Measurements from ENCODE around the gene CTU1. TPM values are rescaled to one million over a fixed set of nuclear protein-coding genes. Genes with fewer than 3 reads are reported as not detected.
A peak's percentile ranks its signal among the peaks of the same experiment; 100 is the strongest.

The CTU1 gene
- total and polyA plus RNA-seq, 9 donors: 2.7 to 4.8 (median 3.4) TPM

- Histone ChIP-seq H3K36me3 (ENCODE audit: control insufficient read depth, insufficient read depth, low read length) (no peaks in the 10 kb centered on the region), H3K4me1 (ENCODE audit: control insufficient read depth, insufficient read depth, low read length) (peaks cover 16% of the 10 kb centered on the region), H3K27ac (ENCODE audit: low read length) (no peak overlapping the region), H3K9me3 (replicated peaks; ENCODE audit: control insufficient read depth, low read depth, low read length) (no peaks in the 10 kb centered on the region), H3K27me3 (ENCODE audit: control insufficient read depth, insufficient read depth, low read length) (peaks cover 9% of the 10 kb centered on the region), H3K4me3 (ENCODE audit: low read length) (no peak overlapping the region)
- 40% methylated on average over 6 of the region's 6 CpGs for WGBS (ENCODE audit: insufficient coverage)
- DNase-seq: no peak
These were observed 3.4 kb upstream of the CTU1 start for GRCh38 chr19:51111606-51112005.

GRCh38 chr19:51110666-51110971 lies 2.4 kb upstream of the CTU1 start:
- H3K4me3 ChIP-seq (ENCODE audit: low read length): no peak overlapping the region
- 50% methylated on average over 1 of the region's 1 CpG for WGBS (ENCODE audit: insufficient coverage)
- peaks cover 4% of the 10 kb centered on the region for H3K36me3 ChIP-seq (ENCODE audit: control insufficient read depth, insufficient read depth, low read length)
- no peak for DNase-seq
- peaks cover 16% of the 10 kb centered on the region for H3K4me1 ChIP-seq (ENCODE audit: control insufficient read depth, insufficient read depth, low read length)
- peaks cover 7% of the 10 kb centered on the region for H3K27me3 ChIP-seq (ENCODE audit: control insufficient read depth, insufficient read depth, low read length)
- no peak overlapping the region for H3K27ac ChIP-seq (ENCODE audit: low read length)
- H3K9me3 ChIP-seq (replicated peaks; ENCODE audit: control insufficient read depth, low read depth, low read length): no peaks in the 10 kb centered on the region

GRCh38 chr19:51108805-51109146 lies 567 bp upstream of the CTU1 start:
- peaks cover 9% of the 10 kb centered on the region for H3K36me3 ChIP-seq (ENCODE audit: control insufficient read depth, insufficient read depth, low read length)
- no peaks in the 10 kb centered on the region for H3K9me3 ChIP-seq (replicated peaks; ENCODE audit: control insufficient read depth, low read depth, low read length)
- peaks cover 16% of the 10 kb centered on the region for H3K4me1 ChIP-seq (ENCODE audit: control insufficient read depth, insufficient read depth, low read length)
- DNase-seq: no peak
- H3K27ac ChIP-seq (ENCODE audit: low read length): no peak overlapping the region
- H3K27me3 ChIP-seq (ENCODE audit: control insufficient read depth, insufficient read depth, low read length): peaks cover 7% of the 10 kb centered on the region
- 17% methylated on average over 2 of the region's 15 CpGs for WGBS (ENCODE audit: insufficient coverage)
- H3K4me3 ChIP-seq (ENCODE audit: low read length): peak overlapping the region; percentile 90

GRCh38 chr19:51107406-51108065 lies 673 bp downstream of the CTU1 start:
- 16% methylated on average over 17 of the region's 18 CpGs for WGBS (ENCODE audit: insufficient coverage)
- Histone ChIP-seq H3K27ac (ENCODE audit: low read length) (peak overlapping the region; percentile 75), H3K4me1 (ENCODE audit: control insufficient read depth, insufficient read depth, low read length) (peaks cover 16% of the 10 kb centered on the region), H3K9me3 (replicated peaks; ENCODE audit: control insufficient read depth, low read depth, low read length) (no peaks in the 10 kb centered on the region), H3K27me3 (ENCODE audit: control insufficient read depth, insufficient read depth, low read length) (peaks cover 3% of the 10 kb centered on the region), H3K36me3 (ENCODE audit: control insufficient read depth, insufficient read depth, low read length) (peaks cover 19% of the 10 kb centered on the region), H3K4me3 (ENCODE audit: low read length) (peak overlapping the region; percentile 90)
- no peak for DNase-seq

GRCh38 chr19:51103926-51104341 lies 4.3 kb downstream of the CTU1 start:
- Histone ChIP-seq H3K27me3 (ENCODE audit: control insufficient read depth, insufficient read depth, low read length) (no peaks in the 10 kb centered on the region), H3K4me1 (ENCODE audit: control insufficient read depth, insufficient read depth, low read length) (peaks cover 14% of the 10 kb centered on the region), H3K27ac (ENCODE audit: low read length) (no peak overlapping the region), H3K9me3 (replicated peaks; ENCODE audit: control insufficient read depth, low read depth, low read length) (no peaks in the 10 kb centered on the region), H3K36me3 (ENCODE audit: control insufficient read depth, insufficient read depth, low read length) (peaks cover 38% of the 10 kb centered on the region), H3K4me3 (ENCODE audit: low read length) (no peak overlapping the region)
- no peak for DNase-seq
- 51% methylated on average over 49 of the region's 49 CpGs for WGBS (ENCODE audit: insufficient coverage)

DNA sequence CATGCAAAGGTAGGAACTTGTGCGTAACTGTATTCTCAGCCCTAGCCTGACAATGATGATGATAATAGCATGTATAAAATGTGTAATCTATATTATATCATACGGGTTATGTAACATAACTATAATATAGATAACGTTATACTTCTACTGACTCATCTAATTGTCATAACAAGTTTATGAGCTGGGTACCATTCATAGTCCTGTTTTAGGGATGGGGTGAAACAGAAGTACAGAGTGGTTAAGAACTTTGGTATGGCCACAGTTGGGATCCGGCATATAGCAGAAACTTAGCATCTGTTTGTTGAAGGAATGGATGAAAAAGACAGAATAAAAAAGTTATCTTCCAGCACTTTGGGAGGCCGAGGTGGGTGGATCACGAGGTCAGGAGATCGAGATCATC lies 5.2 kb downstream of the CTU1 start:
- no peaks in the 10 kb centered on the region for H3K27me3 ChIP-seq (ENCODE audit: control insufficient read depth, insufficient read depth, low read length)
- no peak overlapping the region for H3K4me3 ChIP-seq (ENCODE audit: low read length)
- peaks cover 11% of the 10 kb centered on the region for H3K4me1 ChIP-seq (ENCODE audit: control insufficient read depth, insufficient read depth, low read length)
- H3K9me3 ChIP-seq (replicated peaks; ENCODE audit: control insufficient read depth, low read depth, low read length): no peaks in the 10 kb centered on the region
- whole genome bisulfite sequencing (ENCODE audit: insufficient coverage): 86% methylated on average over 1 of the region's 7 CpGs
- DNase-seq: no peak
- H3K27ac ChIP-seq (ENCODE audit: low read length): no peak overlapping the region
- peaks cover 38% of the 10 kb centered on the region for H3K36me3 ChIP-seq (ENCODE audit: control insufficient read depth, insufficient read depth, low read length)

GRCh38 chr19:51101171-51101865 lies 6.9 kb downstream of the CTU1 start:
- no peaks in the 10 kb centered on the region for H3K9me3 ChIP-seq (replicated peaks; ENCODE audit: control insufficient read depth, low read depth, low read length)
- 86% methylated on average over 1 of the region's 5 CpGs for WGBS (ENCODE audit: insufficient coverage)
- H3K27ac ChIP-seq (ENCODE audit: low read length): no peak overlapping the region
- H3K4me1 ChIP-seq (ENCODE audit: control insufficient read depth, insufficient read depth, low read length): no peaks in the 10 kb centered on the region
- H3K27me3 ChIP-seq (ENCODE audit: control insufficient read depth, insufficient read depth, low read length): no peaks in the 10 kb centered on the region
- H3K36me3 ChIP-seq (ENCODE audit: control insufficient read depth, insufficient read depth, low read length): peaks cover 38% of the 10 kb centered on the region
- DNase-seq: no peak
- H3K4me3 ChIP-seq (ENCODE audit: low read length): no peak overlapping the region

DNA sequence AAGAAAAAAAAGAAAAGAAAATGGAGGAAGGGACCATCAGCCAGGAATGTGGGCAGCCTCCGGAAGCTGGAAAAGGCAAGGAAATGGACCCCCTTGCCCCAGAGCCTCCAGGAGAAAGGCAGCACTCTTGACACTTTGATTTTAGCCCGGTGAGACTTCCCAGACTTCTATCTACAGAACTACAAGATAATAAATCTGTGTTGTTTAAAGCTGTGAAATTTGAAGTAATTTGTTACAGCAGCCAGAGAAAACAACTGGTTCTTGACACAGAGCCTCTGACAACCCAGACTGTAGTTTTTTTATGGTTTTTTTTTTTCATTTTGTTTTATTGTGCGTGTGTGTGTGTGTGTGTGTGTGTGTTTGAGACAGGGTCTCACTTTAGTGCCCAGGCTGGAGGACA lies 7.6 kb downstream of the CTU1 start:
- no peaks in the 10 kb centered on the region for H3K27me3 ChIP-seq (ENCODE audit: control insufficient read depth, insufficient read depth, low read length)
- no peak overlapping the region for H3K4me3 ChIP-seq (ENCODE audit: low read length)
- H3K4me1 ChIP-seq (ENCODE audit: control insufficient read depth, insufficient read depth, low read length): no peaks in the 10 kb centered on the region
- WGBS (ENCODE audit: insufficient coverage): 83% methylated on average over 1 of the region's 3 CpGs
- H3K36me3 ChIP-seq (ENCODE audit: control insufficient read depth, insufficient read depth, low read length): peaks cover 34% of the 10 kb centered on the region
- DNase-seq: no peak
- H3K9me3 ChIP-seq (replicated peaks; ENCODE audit: control insufficient read depth, low read depth, low read length): no peaks in the 10 kb centered on the region
- no peak overlapping the region for H3K27ac ChIP-seq (ENCODE audit: low read length)

GRCh38 chr19:51099047-51099382 lies 9.2 kb downstream of the CTU1 start:
- Histone ChIP-seq H3K27ac (ENCODE audit: low read length) (no peak overlapping the region), H3K27me3 (ENCODE audit: control insufficient read depth, insufficient read depth, low read length) (no peaks in the 10 kb centered on the region), H3K9me3 (replicated peaks; ENCODE audit: control insufficient read depth, low read depth, low read length) (no peaks in the 10 kb centered on the region), H3K36me3 (ENCODE audit: control insufficient read depth, insufficient read depth, low read length) (peaks cover 31% of the 10 kb centered on the region), H3K4me3 (ENCODE audit: low read length) (no peak overlapping the region), H3K4me1 (ENCODE audit: control insufficient read depth, insufficient read depth, low read length) (no peaks in the 10 kb centered on the region)
- WGBS (ENCODE audit: insufficient coverage): 40% methylated on average over 20 of the region's 22 CpGs
- DNase-seq: no peak

DNA sequence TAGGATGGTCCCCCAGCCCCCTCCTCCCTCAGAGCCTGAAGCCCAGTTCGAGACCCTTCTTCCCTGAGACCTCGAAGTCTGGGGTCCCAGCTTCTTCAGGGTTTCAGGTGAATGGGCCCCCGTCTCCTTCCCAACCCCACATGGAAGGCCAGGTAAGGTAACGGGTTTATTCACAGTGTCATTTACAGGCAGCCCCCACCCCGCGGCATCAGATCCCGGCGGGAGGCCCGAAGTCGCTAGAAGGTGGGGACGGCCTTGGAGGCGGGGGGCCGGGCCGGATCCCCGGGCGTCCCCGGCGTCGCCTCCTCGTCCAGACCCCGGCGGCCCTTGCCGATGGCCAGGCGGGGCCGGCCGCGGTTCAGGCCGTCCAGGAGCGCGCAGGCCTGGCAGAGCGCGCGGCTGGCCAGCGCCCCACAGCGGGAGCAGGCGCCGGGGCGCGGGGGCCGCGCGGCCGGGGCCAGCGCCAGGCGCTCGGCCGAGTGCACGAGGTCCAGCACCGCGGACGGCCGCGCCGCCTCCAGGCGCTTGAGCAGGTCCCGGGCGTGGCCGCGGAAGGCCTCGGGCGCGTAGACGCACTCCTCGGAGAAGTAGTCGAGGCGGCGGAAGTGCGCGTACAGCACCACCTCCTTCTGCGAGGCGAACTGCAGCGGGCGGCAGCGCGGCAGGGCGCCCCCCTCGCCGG lies 9.7 kb downstream of the CTU1 start:
- Histone ChIP-seq H3K27ac (ENCODE audit: low read length) (no peak overlapping the region), H3K9me3 (replicated peaks; ENCODE audit: control insufficient read depth, low read depth, low read length) (no peaks in the 10 kb centered on the region), H3K4me1 (ENCODE audit: control insufficient read depth, insufficient read depth, low read length) (no peaks in the 10 kb centered on the region), H3K36me3 (ENCODE audit: control insufficient read depth, insufficient read depth, low read length) (peaks cover 27% of the 10 kb centered on the region), H3K4me3 (ENCODE audit: low read length) (no peak overlapping the region), H3K27me3 (ENCODE audit: control insufficient read depth, insufficient read depth, low read length) (no peaks in the 10 kb centered on the region)
- peak; percentile 74 for DNase-seq
- 27% methylated on average over 78 of the region's 78 CpGs for WGBS (ENCODE audit: insufficient coverage)

All from muscle of leg (tissue), 11 donors.